Kidney (tissue), 22 donors: Measurements from ENCODE around the gene MBIP. TPM values are rescaled to one million over a fixed set of nuclear protein-coding genes. Genes with fewer than 3 reads are reported as not detected.

Experiments
- DNase-seq, 5 donors: peaks; one replicate each; pipeline ENCODE4 v3.0.0-alpha.2; 2013 to 2020
- FAIRE-seq: peaks from 2 replicates; lab custom pipeline; 2012; peaks lifted over from hg19 to GRCh38; lab: Jason Lieb, UNC
- H3K27ac ChIP-seq, 2 donors: one replicate each; pipeline ENCODE4 v1.7.0; 2013; ENCODE audit warnings: low read depth in 2 of 2, low read length in 2 of 2, inconsistent platforms in 1 of 2
- H3K27me3 ChIP-seq: one replicate; pipeline ENCODE4 v1.7.1; 2013; ENCODE audit warnings: low read length, inconsistent platforms; ENCODE audit not compliant: control insufficient read depth, insufficient read depth
- H3K36me3 ChIP-seq, 3 donors: one replicate each; pipeline versions ENCODE4 v1.7.0 to v1.7.1; 2013; ENCODE audit warnings: low read length in 3 of 3, control low read depth in 1 of 3, inconsistent platforms in 1 of 3; ENCODE audit not compliant: insufficient read depth in 3 of 3, control insufficient read depth in 2 of 3
- H3K4me1 ChIP-seq, 3 donors: one replicate each; pipeline versions ENCODE4 v1.7.0 to v1.7.1; 2013; ENCODE audit warnings: low read length in 3 of 3, inconsistent platforms in 1 of 3, low read depth in 1 of 3; ENCODE audit not compliant: control insufficient read depth in 2 of 3, insufficient read depth in 2 of 3
- H3K4me3 ChIP-seq, 3 donors: one replicate each; pipeline versions ENCODE4 v1.7.0 to v1.8.1; 2013; ENCODE audit warnings: low read length in 3 of 3, control low read depth in 1 of 3, inconsistent platforms in 1 of 3
- H3K9ac ChIP-seq, 3 donors: one replicate each; pipeline versions ENCODE4 v1.7.0 to v1.7.1; 2013; ENCODE audit warnings: low read length in 3 of 3, control low read depth in 1 of 3, inconsistent platforms in 1 of 3
- H3K9me3 ChIP-seq, 3 donors: one replicate each; pipeline versions ENCODE4 v1.7.0 to v1.7.1; 2013; ENCODE audit warnings: low read length in 3 of 3, control low read depth in 1 of 3, inconsistent platforms in 1 of 3; ENCODE audit not compliant: control insufficient read depth in 2 of 3, insufficient read depth in 1 of 3
- intact Hi-C: fragments of 100-400 bp; cut with DNase I; formaldehyde crosslinking; loops from one replicate; pipeline ENCODE4 v1.11.1; 2022
- long read RNA-seq, 10 donors: library from polyadenylated mRNA in 1 of 10; unstranded in 1 of 10; transcript quantifications; one replicate each; pipeline ENCODE4 v2.0.0 and lab custom pipeline, GENCODE V29; 2021 to 2026
- polyA plus RNA-seq: library from polyadenylated mRNA; stranded (reverse); fragments of 350-450 nt; fragmentation: Illumina TruSeq; extraction: RNeasy Lipid Tissue Mini Kit (QIAGEN cat#74804); gene quantifications from one replicate; pipeline ENCODE4 v1.2.3, GENCODE V29; 2014; ENCODE audit warnings: low read depth, low replicate concordance; ENCODE audit not compliant: insufficient read depth
- total RNA-seq: library from RNA; stranded (reverse); fragmentation: NEBNext Ultra II Directional; extraction: Animal tissue kit (Norgen Biotek cat#: 25700); gene quantifications from one replicate; pipeline ENCODE4 v1.2.1, GENCODE V29; 2021
- TF ChIP-seq, protein P1 (sequence below): IDR thresholded peaks from 3 replicates; pipeline ENCODE4 v1.5.1; 2012; ENCODE audit warnings: mild to moderate bottlenecking, moderate library complexity, borderline replicate concordance; ENCODE audit not compliant: insufficient read depth; ENCODE audit errors: extremely low read depth
- donor health status: control.
- donor health status: control.
- donor health status: control.
- donor health status: control.
- donor health status: control.
- donor health status: DM: yes; HTN: yes; CAD: no.
- donor health status: Normal renal cell carcinoma (clear cell type).

The MBIP gene, protein sequence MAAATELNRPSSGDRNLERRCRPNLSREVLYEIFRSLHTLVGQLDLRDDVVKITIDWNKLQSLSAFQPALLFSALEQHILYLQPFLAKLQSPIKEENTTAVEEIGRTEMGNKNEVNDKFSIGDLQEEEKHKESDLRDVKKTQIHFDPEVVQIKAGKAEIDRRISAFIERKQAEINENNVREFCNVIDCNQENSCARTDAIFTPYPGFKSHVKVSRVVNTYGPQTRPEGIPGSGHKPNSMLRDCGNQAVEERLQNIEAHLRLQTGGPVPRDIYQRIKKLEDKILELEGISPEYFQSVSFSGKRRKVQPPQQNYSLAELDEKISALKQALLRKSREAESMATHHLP
- total RNA-seq (28.8 TPM), polyA plus RNA-seq (21.4 TPM)
- long read RNA-seq, donor 1, transcript MBIP-203 (9 exons, 1,648 nt): major isoform, 8 of 15 reads
- long read RNA-seq, donor 1, partial matches to known transcripts: 6 of 15 reads
- long read RNA-seq, donor 1, other reads (novel, unspliced or antisense): 0 of 15 reads
- long read RNA-seq, donor 2, transcript MBIP-203 (9 exons, 1,648 nt): major isoform, 20 of 22 reads
- long read RNA-seq, donor 2, partial matches to known transcripts: 0 of 22 reads
- long read RNA-seq, donor 2, other reads (novel, unspliced or antisense): 0 of 22 reads
- long read RNA-seq, donor 3, transcript MBIP-203 (9 exons, 1,648 nt): major isoform, 12 of 15 reads
- long read RNA-seq, donor 3, partial matches to known transcripts: 0 of 15 reads
- long read RNA-seq, donor 3, other reads (novel, unspliced or antisense): 0 of 15 reads
- long read RNA-seq, donor 4, transcript MBIP-203 (9 exons, 1,648 nt): major isoform, 9 of 17 reads
- long read RNA-seq, donor 4, transcript MBIP-201 (9 exons, 1,586 nt): minor isoform, 5 of 17 reads
- long read RNA-seq, donor 4, partial matches to known transcripts: 0 of 17 reads
- long read RNA-seq, donor 4, other reads (novel, unspliced or antisense): 0 of 17 reads
- long read RNA-seq, donor 5, partial matches to known transcripts: 0 of 1 reads
- long read RNA-seq, donor 5, other reads (novel, unspliced or antisense): 0 of 1 reads
- long read RNA-seq, donor 6, transcript MBIP-203 (9 exons, 1,648 nt): major isoform, 29 of 33 reads
- long read RNA-seq, donor 6, partial matches to known transcripts: 0 of 33 reads
- long read RNA-seq, donor 6, other reads (novel, unspliced or antisense): 0 of 33 reads
- long read RNA-seq, donor 7, transcript MBIP-203 (9 exons, 1,648 nt): major isoform, 18 of 28 reads
- long read RNA-seq, donor 7, partial matches to known transcripts: 3 of 28 reads
- long read RNA-seq, donor 7, other reads (novel, unspliced or antisense): 5 of 28 reads
- long read RNA-seq, donor 8, transcript MBIP-203 (9 exons, 1,648 nt): major isoform, 11 of 14 reads
- long read RNA-seq, donor 8, partial matches to known transcripts: 0 of 14 reads
- long read RNA-seq, donor 8, other reads (novel, unspliced or antisense): 0 of 14 reads
- long read RNA-seq, donor 9, transcript MBIP-203 (9 exons, 1,648 nt): major isoform, 6 of 10 reads
- long read RNA-seq, donor 9, partial matches to known transcripts: 0 of 10 reads
- long read RNA-seq, donor 9, other reads (novel, unspliced or antisense): 0 of 10 reads
- long read RNA-seq, donor 10, transcript MBIP-203 (9 exons, 1,648 nt): major isoform, 9 of 14 reads
- long read RNA-seq, donor 10, partial matches to known transcripts: 0 of 14 reads
- long read RNA-seq, donor 10, other reads (novel, unspliced or antisense): 0 of 14 reads

GRCh38 chr14:36320200-36320896, at the start of gene MBIP:
Gene MBIP, minus strand, starts transcription at chr14:36320637. Its CDS starts 49 bp downstream, at chr14:36320588.
- Histone ChIP-seq H3K27ac (peak within 1 kb of the TSS; percentile 69 to 87), H3K27me3 (no peaks in the 10 kb centered on the region), H3K9me3 (no peaks in the 10 kb centered on the region), H3K4me3 (peak within 1 kb of the TSS; percentile 84 to 91 (median 86)), H3K4me1 (peaks cover 0 to 5% (median 3%) of the 10 kb centered on the region in 3 donors), H3K36me3 (no peaks in the 10 kb centered on the region), H3K9ac (peak within 1 kb of the TSS; percentile 70 to 96 (median 78))
- intact Hi-C loops: no loop called here
- FAIRE-seq (no peak), DNase-seq (peak; percentile 94 to 99 (median 97))
- TF ChIP-seq, protein P1, sequence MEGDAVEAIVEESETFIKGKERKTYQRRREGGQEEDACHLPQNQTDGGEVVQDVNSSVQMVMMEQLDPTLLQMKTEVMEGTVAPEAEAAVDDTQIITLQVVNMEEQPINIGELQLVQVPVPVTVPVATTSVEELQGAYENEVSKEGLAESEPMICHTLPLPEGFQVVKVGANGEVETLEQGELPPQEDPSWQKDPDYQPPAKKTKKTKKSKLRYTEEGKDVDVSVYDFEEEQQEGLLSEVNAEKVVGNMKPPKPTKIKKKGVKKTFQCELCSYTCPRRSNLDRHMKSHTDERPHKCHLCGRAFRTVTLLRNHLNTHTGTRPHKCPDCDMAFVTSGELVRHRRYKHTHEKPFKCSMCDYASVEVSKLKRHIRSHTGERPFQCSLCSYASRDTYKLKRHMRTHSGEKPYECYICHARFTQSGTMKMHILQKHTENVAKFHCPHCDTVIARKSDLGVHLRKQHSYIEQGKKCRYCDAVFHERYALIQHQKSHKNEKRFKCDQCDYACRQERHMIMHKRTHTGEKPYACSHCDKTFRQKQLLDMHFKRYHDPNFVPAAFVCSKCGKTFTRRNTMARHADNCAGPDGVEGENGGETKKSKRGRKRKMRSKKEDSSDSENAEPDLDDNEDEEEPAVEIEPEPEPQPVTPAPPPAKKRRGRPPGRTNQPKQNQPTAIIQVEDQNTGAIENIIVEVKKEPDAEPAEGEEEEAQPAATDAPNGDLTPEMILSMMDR: no peak

- no peak overlapping the region for H3K27ac ChIP-seq
- TF ChIP-seq, protein P1: no peak
- intact Hi-C loops: no loop called here
- H3K9ac ChIP-seq: no peak overlapping the region
- peaks cover 0 to 3% (median 0%) of the 10 kb centered on the region in 3 donors for H3K4me1 ChIP-seq
- H3K36me3 ChIP-seq: no peaks in the 10 kb centered on the region
- H3K9me3 ChIP-seq: no peaks in the 10 kb centered on the region
- DNase-seq: no peak
- no peaks in the 10 kb centered on the region for H3K27me3 ChIP-seq
- no peak overlapping the region for H3K4me3 ChIP-seq
- FAIRE-seq: no peak
Measured at GRCh38 chr14:36367985-36368774, 47.7 kb upstream of the MBIP start.
